ENCODE data around the gene COPS4. TPM values are rescaled to one million over a fixed set of nuclear protein-coding genes. Genes with fewer than 3 reads are reported as not detected.
"Not testable (repeated sequence)": the region's sequence is repeated elsewhere in the genome, so short reads cannot be mapped to it uniquely, and the experiment has no call there.

COPS4 gene
- total and polyA plus RNA-seq, 10 of the 15 experiments (the other 5 are each of a cell fraction or from before 2014, with no cell fraction given), result 34.2 to 159 (median 66.7) TPM

DNA sequence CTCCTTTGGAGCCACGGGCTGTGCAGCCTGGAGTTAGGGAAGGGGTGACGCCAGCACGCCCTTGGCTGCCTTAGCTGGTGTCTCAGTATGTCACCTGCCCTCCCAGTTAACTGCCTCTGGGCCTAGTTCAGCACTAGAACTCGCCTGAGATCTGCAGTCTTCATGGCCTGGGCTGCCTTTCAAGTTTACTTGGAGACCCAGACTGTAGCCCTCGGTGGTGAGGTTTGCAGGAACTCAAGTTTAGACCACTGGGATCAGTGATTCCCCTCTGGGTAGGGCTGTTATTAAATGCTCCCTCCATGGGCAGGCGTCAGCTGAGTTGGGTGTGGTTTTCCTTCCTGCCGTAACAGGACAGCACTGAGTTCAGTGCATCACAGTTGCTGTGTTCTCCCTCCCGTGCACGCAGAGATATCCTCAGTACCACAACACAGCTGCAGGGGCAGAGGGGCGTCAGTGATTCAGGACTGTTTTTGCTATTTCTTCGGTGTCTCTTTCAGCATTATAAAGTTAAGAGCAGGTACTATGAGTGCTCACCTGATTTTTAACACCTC, 49.0 kb downstream of the COPS4 start:
- in situ Hi-C loops (cut with MboI) (no loop called here), intact Hi-C loops (cut with micrococcal nuclease; ENCODE audit: unreplicated experiment) (no loop called here)
- Histone ChIP-seq H2AFZ (ENCODE audit: control insufficient read depth, low read depth, low read length) (no peak overlapping the region), H3K27me3 (replicated peaks in 1 of 2; ENCODE audit: control insufficient read depth in 2 of 2, insufficient read depth in 2 of 2, low read length in 1 of 2) (no peaks in the 10 kb centered on the region), H4K20me1 (ENCODE audit: control insufficient read depth, insufficient read depth) (no peaks in the 10 kb centered on the region), H3K4me3 (no peak overlapping the region), H3K79me2 (ENCODE audit: control insufficient read depth, insufficient read depth, low read length) (no peaks in the 10 kb centered on the region), H3K36me3 (ENCODE audit: control insufficient read depth in 2 of 2, insufficient read depth in 2 of 2, low read length in 1 of 2) (peaks cover 0 to 1% of the 10 kb centered on the region in 2 experiments; a peak in 2 of 4 replicates), H3K4me2 (ENCODE audit: control insufficient read depth, insufficient read depth) (no peak overlapping the region), H3K9ac (ENCODE audit: control insufficient read depth, insufficient read depth, low read length) (no peak overlapping the region), H3K4me1 (ENCODE audit: control insufficient read depth, insufficient read depth, low read length) (no peaks in the 10 kb centered on the region), H3K9me3 (replicated peaks; ENCODE audit: control insufficient read depth, insufficient read depth, low read length) (no peaks in the 10 kb centered on the region; the same call in 2 of the 3 replicates), H3K27ac (ENCODE audit: control insufficient read depth, insufficient read depth) (no peak overlapping the region)
- DNase-seq (ENCODE audit: low read depth, low spot score), result no peak
- TF ChIP-seq TCF12 (IDR thresholded peaks at IDR 0.05; ENCODE audit: low read depth, low read length), result no peak
- TF ChIP-seq ZBED1 (IDR thresholded peaks at IDR 0.05; ENCODE audit: borderline replicate concordance), result no peak
- peak; percentile 18; the same call in 1 of the 3 replicates for TF ChIP-seq POU2F2 (IDR thresholded peaks at IDR 0.05; ENCODE audit: borderline replicate concordance, low read depth, low read length)
- peak; percentile 61; the same call in 1 of the 2 replicates for TF ChIP-seq POLR2AphosphoS2 (IDR thresholded peaks at IDR 0.05; ENCODE audit: low read depth, low read length)
- TF ChIP-seq POLR2AphosphoS5 (IDR thresholded peaks at IDR 0.05; ENCODE audit: low read length), result peak; percentile 58; the same call in 1 of the 2 replicates
- RAD21 ChIA-PET (ENCODE audit: unreplicated experiment), result no interaction called here
- CTCF ChIA-PET, result interaction anchor here (1.3 to 2.2 kb wide), 4 partner anchors 10 to 90 kb away, joined by 3 to 9 read pairs (median 4); no protein-coding TSS in a partner anchor
- BruUV-seq (replicated peaks), result no TSS peak
- no peak for FAIRE-seq
- SMC1A ChIA-PET (ENCODE audit: uncharacterized antibody, unreplicated experiment), result interaction anchor here (1.3 to 2.9 kb wide), 4 partner anchors 12 to 197 kb away, joined by 3 to 8 read pairs (median 6); no protein-coding TSS in a partner anchor
- ATAC-seq, result peak; percentile 57
- 47% methylated on average over 10 of the region's 11 CpGs for WGBS (ENCODE audit: insufficient coverage, insufficient replicate concordance, low lambda C conversion rate, missing lambda C conversion rate)
- POLR2A ChIA-PET, result interaction anchor here (1.4 kb wide), 1 partner anchor 9 kb away, joined by 4 read pairs; no protein-coding TSS in a partner anchor

DNA sequence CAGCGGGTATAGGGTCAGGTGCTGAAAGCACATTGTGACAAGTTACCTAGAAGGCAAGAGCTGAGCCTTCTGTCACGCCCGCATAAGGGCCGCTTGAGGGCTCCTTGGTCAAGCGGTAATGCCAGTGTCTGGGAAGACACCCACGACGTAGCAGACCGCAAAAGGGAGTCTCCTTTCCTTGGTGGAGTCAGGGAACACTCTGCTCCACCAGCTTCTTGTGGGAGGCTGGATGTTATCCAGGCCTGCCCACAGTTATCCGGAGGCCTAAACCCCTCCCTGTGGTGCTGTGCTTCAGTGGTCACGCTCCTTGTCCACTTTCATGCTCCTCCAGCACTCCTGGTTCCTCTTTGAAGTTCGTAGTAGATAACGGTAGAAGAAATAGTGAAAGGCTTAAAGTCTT, 50.0 kb downstream of the COPS4 start:
- H3K4me3 ChIP-seq; H4K20me1 ChIP-seq (ENCODE audit: control insufficient read depth, insufficient read depth); H3K9ac ChIP-seq (ENCODE audit: control insufficient read depth, insufficient read depth, low read length); FAIRE-seq; H3K36me3 ChIP-seq (ENCODE audit: control insufficient read depth in 2 of 2, insufficient read depth in 2 of 2, low read length in 1 of 2); H3K27me3 ChIP-seq (replicated peaks in 1 of 2; ENCODE audit: control insufficient read depth in 2 of 2, insufficient read depth in 2 of 2, low read length in 1 of 2); H3K79me2 ChIP-seq (ENCODE audit: control insufficient read depth, insufficient read depth, low read length); H3K4me2 ChIP-seq (ENCODE audit: control insufficient read depth, insufficient read depth); ATAC-seq; H3K4me1 ChIP-seq (ENCODE audit: control insufficient read depth, insufficient read depth, low read length); BruUV-seq (replicated peaks); H2AFZ ChIP-seq (ENCODE audit: control insufficient read depth, low read depth, low read length); DNase-seq (ENCODE audit: low read depth, low spot score); in situ Hi-C loops (cut with MboI); H3K9me3 ChIP-seq (replicated peaks; ENCODE audit: control insufficient read depth, insufficient read depth, low read length); H3K27ac ChIP-seq (ENCODE audit: control insufficient read depth, insufficient read depth); intact Hi-C loops (cut with micrococcal nuclease; ENCODE audit: unreplicated experiment): not testable (repeated sequence)
- ChIA-PET CTCF (interaction anchor here (0.7 to 2.2 kb wide), 4 partner anchors 10 to 264 kb away, joined by 3 to 9 read pairs (median 4); no protein-coding TSS in a partner anchor), POLR2A (interaction anchor here (0.6 to 1.5 kb wide), 2 partner anchors 12 to 353 kb away, joined by 4 to 5 read pairs; no protein-coding TSS in a partner anchor), SMC1A (ENCODE audit: uncharacterized antibody, unreplicated experiment) (interaction anchor here (1.3 to 2.9 kb wide), 3 partner anchors 11 to 196 kb away, joined by 3 to 8 read pairs (median 6); no protein-coding TSS in a partner anchor), RAD21 (ENCODE audit: unreplicated experiment) (interaction anchor here (0.7 kb wide), 1 partner anchor 24 kb away, joined by 3 read pairs; no protein-coding TSS in a partner anchor)
- 98% methylated on average over 10 of the region's 12 CpGs for WGBS (ENCODE audit: insufficient coverage, insufficient replicate concordance, low lambda C conversion rate, missing lambda C conversion rate)

Data from GM12878 (cell line).